CD4-positive, alpha-beta T cell (primary cell): Measurements from ENCODE around the gene GALNT2. TPM values are rescaled to one million over a fixed set of nuclear protein-coding genes. Genes with fewer than 3 reads are reported as not detected.

ENCODE experiments used
- ATAC-seq: fragments of 200-7000 bp; cut with Tn5 transposase; one replicate; pipeline ENCODE4 v1.10.0; 2022; ENCODE audit warnings: mild to moderate bottlenecking; ENCODE audit not compliant: poor library complexity
- CTCF ChIA-PET: fragments of 350-600 bp; sonication (Branson Sonifier 250); formaldehyde crosslinking; loops from one replicate; lab custom pipeline; 2021; ENCODE audit warnings: antibody characterized with exemption, inconsistent platforms; lab: Charles Lee
- POLR2A ChIA-PET: fragments of 350-600 bp; sonication (Branson Sonifier 250); formaldehyde crosslinking; loops from one replicate; lab custom pipeline; 2021; ENCODE audit warnings: antibody characterized with exemption, inconsistent platforms; lab: Charles Lee
- DNase-seq, 14 experiments: peaks; one replicate each; pipeline ENCODE4 v3.0.0-alpha.2; 2013 to 2020; ENCODE audit warnings: mixed read lengths in 2 of 14
- H3K27ac ChIP-seq, 2 donors: one replicate each; pipeline versions ENCODE4 v1.5.1 to v1.7.0; 2013; ENCODE audit warnings: low read length in 2 of 2, low read depth in 1 of 2, mild to moderate bottlenecking in 1 of 2
- H3K27me3 ChIP-seq, 2 experiments: 1 replicate in 1 of 2; 2 replicates in 1 of 2; pipeline versions ENCODE4 v1.6.1 to v1.7.0; 2013; ENCODE audit warnings: low read length in 2 of 2, control low read depth in 1 of 2, mild to moderate bottlenecking in 1 of 2, moderate library complexity in 1 of 2; ENCODE audit not compliant: insufficient read depth in 2 of 2, control insufficient read depth in 1 of 2
- H3K36me3 ChIP-seq: one replicate; pipeline ENCODE4 v1.6.1; 2013; ENCODE audit warnings: low read length, control low read depth; ENCODE audit not compliant: insufficient read depth
- H3K4me1 ChIP-seq: one replicate; pipeline ENCODE4 v1.6.1; 2013; ENCODE audit warnings: low read length, control low read depth; ENCODE audit not compliant: insufficient read depth
- H3K4me3 ChIP-seq: one replicate; pipeline ENCODE4 v1.5.1; 2013; ENCODE audit warnings: mild to moderate bottlenecking, low read length, moderate library complexity
- H3K9me3 ChIP-seq, 2 experiments: 1 replicate in 1 of 2; 2 replicates in 1 of 2; pipeline versions ENCODE4 v1.6.1 to v1.7.0; 2013; ENCODE audit warnings: low read length in 2 of 2, mild to moderate bottlenecking in 2 of 2, control low read depth in 1 of 2, moderate library complexity in 1 of 2; ENCODE audit not compliant: control insufficient read depth in 1 of 2, insufficient read depth in 1 of 2
- H3K27ac Mint-ChIP-seq: one replicate; pipeline ENCODE4 v1.8.0; 2020; ENCODE audit warnings: mixed read lengths
- H3K27me3 Mint-ChIP-seq: one replicate; pipeline ENCODE4 v1.8.0; 2021; ENCODE audit warnings: mixed read lengths
- H3K36me3 Mint-ChIP-seq: one replicate; pipeline ENCODE4 v1.8.0; 2021; ENCODE audit warnings: low read depth, mixed read lengths
- H3K4me1 Mint-ChIP-seq: one replicate; pipeline ENCODE4 v1.8.0; 2021; ENCODE audit warnings: low read depth, mixed read lengths
- H3K4me3 Mint-ChIP-seq: one replicate; pipeline ENCODE4 v1.8.0; 2020; ENCODE audit warnings: mild to moderate bottlenecking, mixed read lengths
- H3K9me3 Mint-ChIP-seq: one replicate; pipeline ENCODE4 v1.8.0; 2020; ENCODE audit warnings: mixed read lengths
- CTCF ChIP-seq: fragments of 200-600 bp; IDR thresholded peaks from one replicate; pipeline ENCODE4 v1.8.0; 2022; ENCODE audit warnings: antibody characterized with exemption, mild to moderate bottlenecking
- intact Hi-C, 2 experiments: fragments of 100-400 bp; cut with DNase I in 1 of 2; cut with micrococcal nuclease in 1 of 2; formaldehyde crosslinking; loops; one replicate each; pipeline versions ENCODE4 v1.15.1 to v1.9.0; 2023 to 2025; cut with DNase I, micrococcal nuclease
- total RNA-seq, 174 experiments: library from RNA in 2 of 174; stranded (reverse) in 2 of 174; gene quantifications; one replicate each; pipeline ENCODE4 v1.2.3 and lab custom pipeline; 2021 to 2026

Gene GALNT2
- total RNA-seq, 2 experiments from 2014 or later: 11.0 to 11.4 TPM

GRCh38 chr1:230330157-230330556, 263.1 kb downstream of the GALNT2 start:
- CTCF ChIA-PET: interaction anchor here (0.5 kb wide), 1 partner anchor 93 kb away, joined by 3 read pairs; no protein-coding TSS in a partner anchor
- peaks cover 0 to 6% of the 10 kb centered on the region in 2 experiments for H3K9me3 ChIP-seq
- no peak for TF ChIP-seq CTCF
- no peak overlapping the region for H3K4me3 ChIP-seq
- Mint-ChIP-seq H3K27ac (no peak overlapping the region), H3K36me3 (no peaks in the 10 kb centered on the region), H3K4me3 (no peak overlapping the region), H3K27me3 (peaks cover 21% of the 10 kb centered on the region), H3K4me1 (no peaks in the 10 kb centered on the region), H3K9me3 (no peaks in the 10 kb centered on the region)
- no peak overlapping the region for H3K27ac ChIP-seq
- H3K4me1 ChIP-seq: no peaks in the 10 kb centered on the region
- intact Hi-C loops: no loop called here
- DNase-seq: no peak
- ATAC-seq: no peak
- H3K27me3 ChIP-seq: peaks cover 0 to 7% of the 10 kb centered on the region in 2 experiments
- H3K36me3 ChIP-seq: no peaks in the 10 kb centered on the region
- POLR2A ChIA-PET: no interaction called here
